Glomerular endothelial cell (primary cell): ENCODE data around the gene MSL1. TPM values are rescaled to one million over a fixed set of nuclear protein-coding genes. Genes with fewer than 3 reads are reported as not detected.

Experiments
- DNase-seq: peaks from one replicate; pipeline ENCODE4 v3.0.0-alpha.2; 2011; ENCODE audit warnings: low read depth, low spot score; ENCODE audit errors: extremely low read depth
- total RNA-seq: library from RNA; depleted of rRNA; stranded (reverse); fragments of >200 nt; gene quantifications from 2 replicates; pipeline ENCODE4 v1.2.3, GENCODE V29; 2015

MSL1 gene, protein sequence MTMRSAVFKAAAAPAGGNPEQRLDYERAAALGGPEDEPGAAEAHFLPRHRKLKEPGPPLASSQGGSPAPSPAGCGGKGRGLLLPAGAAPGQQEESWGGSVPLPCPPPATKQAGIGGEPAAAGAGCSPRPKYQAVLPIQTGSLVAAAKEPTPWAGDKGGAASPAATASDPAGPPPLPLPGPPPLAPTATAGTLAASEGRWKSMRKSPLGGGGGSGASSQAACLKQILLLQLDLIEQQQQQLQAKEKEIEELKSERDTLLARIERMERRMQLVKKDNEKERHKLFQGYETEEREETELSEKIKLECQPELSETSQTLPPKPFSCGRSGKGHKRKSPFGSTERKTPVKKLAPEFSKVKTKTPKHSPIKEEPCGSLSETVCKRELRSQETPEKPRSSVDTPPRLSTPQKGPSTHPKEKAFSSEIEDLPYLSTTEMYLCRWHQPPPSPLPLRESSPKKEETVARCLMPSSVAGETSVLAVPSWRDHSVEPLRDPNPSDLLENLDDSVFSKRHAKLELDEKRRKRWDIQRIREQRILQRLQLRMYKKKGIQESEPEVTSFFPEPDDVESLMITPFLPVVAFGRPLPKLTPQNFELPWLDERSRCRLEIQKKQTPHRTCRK
- 60.5 and 84.1 TPM in 2 replicates for total RNA-seq

DNA sequence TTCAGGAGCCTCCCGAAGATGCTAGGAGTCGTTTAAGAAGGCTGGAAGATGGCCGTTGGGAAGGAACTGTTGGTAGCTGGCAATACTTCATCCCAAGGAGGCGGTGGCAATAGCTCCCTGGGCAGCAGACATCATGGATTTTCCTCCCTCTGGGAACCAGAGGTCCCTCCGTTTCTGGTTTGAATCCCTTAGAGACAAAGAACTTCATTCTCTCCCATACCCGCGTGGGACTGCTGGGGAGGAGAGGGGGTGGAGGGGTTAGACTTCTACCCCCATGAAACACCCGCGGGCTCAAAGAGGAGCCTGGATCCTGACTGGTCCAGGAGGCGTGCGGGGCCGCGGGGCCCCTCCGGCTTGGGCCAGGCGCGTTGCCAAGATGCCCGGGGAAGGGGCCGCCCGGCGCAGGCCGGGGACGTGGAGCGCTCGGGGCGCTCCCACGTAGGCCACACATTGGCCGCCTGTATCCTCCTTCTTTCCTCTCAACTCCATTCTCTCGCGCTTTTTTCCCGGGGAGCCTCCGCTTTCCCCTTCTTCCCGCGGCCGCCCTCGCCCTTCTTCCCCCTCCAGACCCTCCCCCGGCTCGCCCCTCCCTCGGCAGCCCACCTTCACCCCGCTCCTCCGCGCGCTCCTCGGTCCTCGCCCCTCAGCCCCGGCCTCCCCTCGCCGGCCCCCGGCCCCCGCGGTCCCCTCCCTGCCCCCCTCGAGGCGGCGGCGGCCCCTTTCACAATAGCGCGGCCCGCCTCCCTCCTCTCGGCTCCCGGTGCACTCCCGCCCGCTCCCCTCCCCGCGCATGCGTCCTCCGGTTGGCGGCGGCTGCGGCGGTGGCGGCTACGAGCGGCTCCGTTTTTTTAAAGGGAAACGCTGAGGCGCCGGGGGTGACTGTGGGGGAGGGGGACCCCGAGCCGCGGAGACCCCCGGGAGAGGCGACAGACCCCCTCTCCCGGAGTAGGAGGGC is at the start of gene MSL1:
Gene MSL1 (plus strand): TSS at position 791 of the 955 bp plus-strand sequence. CDS start 642 bp downstream, outside the sequence.
- DNase-seq, result no peak

DNA sequence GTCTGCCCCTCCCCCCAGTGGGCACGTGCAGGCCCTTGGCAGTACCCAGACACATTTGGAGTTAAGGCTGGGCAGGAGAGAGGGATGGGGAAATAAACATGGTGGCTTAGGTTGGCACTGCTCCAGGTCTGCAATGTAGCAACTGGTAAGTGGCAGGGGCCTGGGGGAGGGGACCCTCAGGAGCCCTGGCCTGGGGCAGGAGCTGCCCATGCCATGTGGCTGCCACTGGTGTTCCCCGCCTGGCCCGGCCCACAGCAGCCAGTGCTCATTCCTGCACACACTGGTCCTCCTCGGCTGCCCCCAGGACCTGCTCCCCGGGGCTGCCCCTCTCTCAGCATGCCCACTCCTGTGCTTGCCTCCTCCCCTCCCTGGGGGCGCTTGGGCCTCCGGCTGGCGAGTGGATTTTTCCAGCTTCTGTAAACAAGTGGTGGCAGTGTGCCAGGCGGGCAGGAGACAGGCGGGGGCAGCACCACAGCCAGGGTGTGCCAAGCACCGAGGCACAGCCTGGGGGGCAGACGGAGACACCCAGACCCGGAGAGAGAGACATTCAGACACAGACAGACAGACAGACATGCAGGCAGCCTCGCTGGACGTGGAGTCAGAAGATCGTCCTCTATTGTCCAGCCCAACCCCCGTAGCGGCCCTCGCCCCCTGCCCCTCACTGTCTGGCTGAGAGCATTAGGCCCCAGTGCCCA is 49.6 kb upstream of the MSL1 start:
- DNase-seq, result no peak

DNA sequence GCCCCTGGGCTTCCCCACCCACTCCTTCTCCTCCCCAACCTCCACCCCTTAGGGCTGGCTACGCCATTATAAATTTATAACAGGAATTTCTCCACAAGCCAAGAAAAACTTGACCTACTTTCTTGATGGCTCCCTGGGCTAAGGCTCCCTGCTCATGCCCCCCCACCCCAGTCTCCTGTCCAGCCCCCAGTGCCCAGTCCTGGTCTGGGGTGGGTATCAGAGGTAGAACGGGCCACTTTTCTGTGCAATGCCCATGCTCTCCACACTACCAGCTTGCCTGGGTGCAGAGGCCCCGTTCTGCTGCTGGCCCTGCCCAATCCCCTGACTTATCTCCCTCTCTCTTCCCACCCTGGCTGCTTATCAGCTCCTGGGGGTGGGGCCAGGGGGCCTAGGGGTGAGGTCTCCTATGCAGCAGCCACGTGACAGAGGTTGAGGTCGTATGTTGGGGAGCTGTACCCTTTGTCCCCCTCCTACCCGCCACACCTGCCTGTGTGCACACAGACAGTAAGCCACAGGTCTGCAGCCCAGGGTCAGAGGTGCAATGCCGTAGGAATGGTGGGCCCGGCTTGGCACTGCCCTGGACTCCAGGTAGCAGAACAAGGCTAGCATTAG is 48.9 kb upstream of the MSL1 start:
- DNase-seq, result no peak

DNA sequence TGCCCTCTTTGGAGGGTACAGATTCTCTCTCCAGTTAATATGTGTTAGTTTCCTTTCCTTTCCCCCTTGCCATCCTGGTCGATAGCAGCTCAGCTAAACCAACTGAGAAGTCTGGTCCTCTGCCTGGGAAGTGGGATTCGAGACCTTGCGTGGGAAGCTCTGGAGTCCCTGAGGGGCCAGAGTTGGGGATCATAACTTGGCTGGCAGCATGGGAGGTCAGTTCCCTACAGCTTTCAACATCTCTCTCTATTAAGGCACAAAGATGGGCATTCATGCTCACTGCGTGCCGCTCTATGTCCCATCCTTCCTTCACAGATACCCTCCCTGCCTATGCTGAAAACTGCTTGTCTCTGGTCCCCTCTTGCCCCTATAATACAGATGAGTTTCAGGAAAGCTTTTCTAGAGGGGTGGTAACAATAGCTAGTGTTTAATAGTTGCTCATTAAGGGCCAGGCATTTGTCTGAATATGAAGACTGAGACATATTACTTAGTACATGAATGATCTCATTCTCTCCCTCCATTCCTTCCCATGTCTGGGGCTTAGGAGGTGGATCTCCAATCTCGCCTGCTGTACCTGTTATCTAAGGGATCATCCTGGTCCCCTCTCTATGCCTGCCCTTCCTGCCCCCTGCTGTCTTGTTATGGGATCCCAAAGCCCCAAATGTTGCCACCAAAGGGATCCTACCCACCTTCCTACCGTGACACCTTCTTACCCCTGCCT is 48.2 kb upstream of the MSL1 start:
- no peak for DNase-seq

DNA sequence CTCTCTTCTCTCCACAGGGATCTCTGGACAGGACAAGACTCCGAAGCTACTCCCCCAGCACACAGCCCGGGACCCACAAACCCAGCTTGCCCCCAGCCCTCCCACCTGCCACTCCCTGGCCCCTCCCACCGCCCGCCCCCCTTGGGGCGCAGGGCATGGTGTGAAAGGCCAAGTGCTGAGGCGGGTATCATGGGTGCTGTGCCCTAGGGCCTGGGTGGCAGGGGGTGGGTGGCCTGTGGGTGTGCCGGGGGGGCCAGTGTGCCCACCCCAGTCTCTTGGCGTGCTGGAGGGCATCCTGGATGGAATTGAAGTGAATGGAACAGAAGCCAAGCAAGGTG is 47.6 kb upstream of the MSL1 start:
- no peak for DNase-seq

DNA sequence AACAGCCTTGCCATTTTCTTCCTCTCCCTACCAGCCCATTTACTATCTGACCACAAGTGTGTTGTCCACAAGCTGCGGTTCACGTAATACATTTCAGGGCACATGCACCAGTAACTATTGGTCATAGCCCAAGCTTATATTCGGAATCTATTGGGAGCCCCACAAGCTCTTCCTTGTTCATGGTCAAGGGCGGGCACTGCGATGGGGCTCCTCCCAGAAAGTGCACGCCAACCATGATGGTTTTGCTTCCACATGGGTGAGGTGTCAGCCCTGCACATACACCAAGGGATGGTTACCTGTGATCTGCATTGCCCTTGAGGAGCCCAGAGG is 46.9 kb upstream of the MSL1 start:
- no peak for DNase-seq

DNA sequence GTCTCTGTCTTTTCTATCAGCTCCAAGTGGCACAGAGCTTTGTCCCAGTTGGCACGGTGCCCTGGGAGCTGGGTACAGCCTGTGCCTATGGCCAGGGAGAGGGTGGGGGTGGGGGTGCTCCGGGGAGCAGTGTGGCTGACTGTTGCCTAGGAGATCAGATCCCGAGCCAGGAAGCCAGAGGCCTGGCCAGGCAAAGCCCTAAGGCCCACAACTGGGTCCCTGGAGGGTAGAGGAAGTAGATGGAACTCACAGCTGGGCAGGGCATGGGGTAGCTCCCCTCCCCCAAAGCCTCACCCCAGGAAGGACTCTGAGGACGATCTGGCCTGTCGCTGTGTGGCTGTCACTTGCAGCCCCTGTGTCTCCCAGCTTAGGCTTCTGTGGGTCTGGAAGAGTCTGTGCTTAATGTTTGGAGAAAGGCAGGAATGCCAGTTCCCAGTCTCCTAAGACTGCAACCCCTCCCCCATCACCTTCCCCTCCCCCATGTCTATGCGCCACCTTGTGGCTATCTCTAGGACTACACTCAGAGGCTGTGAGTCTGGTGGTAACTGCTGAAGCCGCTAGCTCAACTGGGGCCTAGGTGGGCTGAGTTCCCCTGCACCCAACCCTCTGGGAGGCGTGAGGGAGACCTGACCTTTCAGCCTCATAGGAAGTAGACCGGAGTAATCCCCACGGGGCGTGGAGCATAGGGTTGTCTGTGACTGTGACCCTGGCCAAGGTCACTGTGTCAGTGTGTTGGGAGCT is 46.4 kb upstream of the MSL1 start:
- no peak for DNase-seq

DNA sequence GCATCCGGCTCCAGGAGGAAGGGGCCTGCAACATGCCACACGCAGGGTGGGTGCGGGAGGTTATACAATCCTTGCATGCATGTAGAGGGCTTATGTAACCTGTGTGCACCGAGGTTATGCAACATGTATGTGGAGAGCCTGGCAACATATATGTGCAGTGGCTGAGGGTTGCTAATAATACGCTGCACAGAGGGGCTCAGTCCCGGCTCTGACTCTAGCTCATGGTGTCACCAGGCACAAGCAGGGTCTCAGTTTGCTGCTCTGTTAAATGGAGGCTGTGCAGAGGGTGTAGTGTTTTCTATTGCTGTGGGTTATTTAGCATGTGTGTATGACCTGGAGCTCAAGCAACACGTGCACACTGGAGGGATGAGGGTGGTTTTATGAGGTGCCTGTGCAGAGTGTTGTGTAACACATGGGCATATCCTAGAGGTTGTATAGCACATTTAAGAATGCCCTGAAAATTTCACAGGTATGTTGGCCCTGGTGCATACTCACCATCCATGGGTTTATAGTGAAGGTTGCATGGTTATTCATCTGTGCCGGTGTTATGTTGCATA is 45.8 kb upstream of the MSL1 start:
- DNase-seq, result no peak

DNA sequence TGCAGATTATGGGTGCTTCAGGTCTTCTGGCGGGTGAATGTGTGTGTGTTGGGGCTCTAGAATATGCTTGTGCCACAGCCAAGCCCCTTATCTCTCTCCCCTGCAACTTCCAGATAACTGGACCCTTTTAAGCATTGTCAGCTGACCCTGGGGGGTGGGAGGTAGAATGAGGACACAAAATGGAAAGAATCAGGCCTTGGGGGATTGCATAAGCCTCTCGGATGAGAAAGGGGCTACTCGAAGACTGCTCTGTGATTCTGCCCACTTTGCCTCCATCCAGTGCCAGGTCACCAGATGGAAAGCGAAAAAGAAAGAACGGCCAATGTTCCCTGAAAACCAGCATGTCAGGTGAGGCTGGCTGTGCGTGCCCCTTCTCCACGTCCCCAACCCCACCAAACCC is 45.2 kb upstream of the MSL1 start:
- DNase-seq, result no peak

DNA sequence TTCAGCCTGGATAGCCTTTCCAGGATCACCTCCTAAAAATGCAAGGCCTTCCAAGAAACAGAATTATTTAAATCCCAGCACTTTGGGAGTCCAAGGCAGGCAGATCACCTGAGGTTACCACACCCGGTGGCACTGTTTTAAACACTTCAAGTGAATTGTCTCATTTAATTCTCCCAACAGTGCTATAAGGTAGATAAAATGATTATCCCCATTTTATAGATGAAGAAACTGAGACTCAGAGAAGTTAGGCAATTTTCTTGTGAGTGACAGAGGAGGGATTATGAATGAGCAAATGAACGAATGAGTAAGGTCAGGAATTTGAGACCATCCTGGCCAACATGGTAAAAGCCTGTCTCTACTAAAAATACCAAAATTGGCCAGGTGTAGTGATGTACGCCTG is 42.2 kb upstream of the MSL1 start:
- no peak for DNase-seq

DNA sequence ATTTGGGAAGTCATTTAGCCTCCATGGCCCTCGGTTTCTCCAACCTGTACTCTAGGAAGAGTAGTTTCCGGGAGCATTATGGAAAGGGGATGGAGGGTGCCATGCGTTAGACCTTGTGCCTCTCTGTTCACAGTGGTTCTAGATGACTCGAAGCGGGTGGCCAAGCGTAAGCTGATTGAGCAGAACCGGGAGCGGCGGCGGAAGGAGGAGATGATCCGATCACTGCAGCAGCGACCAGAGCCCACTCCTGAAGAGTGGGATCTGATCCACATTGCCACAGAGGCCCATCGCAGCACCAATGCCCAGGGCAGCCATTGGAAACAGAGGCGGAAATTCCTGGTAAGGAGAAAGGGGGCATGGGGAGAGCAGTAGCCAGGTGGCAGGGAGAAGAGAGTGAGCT is 37.3 kb upstream of the MSL1 start:
- no peak for DNase-seq

DNA sequence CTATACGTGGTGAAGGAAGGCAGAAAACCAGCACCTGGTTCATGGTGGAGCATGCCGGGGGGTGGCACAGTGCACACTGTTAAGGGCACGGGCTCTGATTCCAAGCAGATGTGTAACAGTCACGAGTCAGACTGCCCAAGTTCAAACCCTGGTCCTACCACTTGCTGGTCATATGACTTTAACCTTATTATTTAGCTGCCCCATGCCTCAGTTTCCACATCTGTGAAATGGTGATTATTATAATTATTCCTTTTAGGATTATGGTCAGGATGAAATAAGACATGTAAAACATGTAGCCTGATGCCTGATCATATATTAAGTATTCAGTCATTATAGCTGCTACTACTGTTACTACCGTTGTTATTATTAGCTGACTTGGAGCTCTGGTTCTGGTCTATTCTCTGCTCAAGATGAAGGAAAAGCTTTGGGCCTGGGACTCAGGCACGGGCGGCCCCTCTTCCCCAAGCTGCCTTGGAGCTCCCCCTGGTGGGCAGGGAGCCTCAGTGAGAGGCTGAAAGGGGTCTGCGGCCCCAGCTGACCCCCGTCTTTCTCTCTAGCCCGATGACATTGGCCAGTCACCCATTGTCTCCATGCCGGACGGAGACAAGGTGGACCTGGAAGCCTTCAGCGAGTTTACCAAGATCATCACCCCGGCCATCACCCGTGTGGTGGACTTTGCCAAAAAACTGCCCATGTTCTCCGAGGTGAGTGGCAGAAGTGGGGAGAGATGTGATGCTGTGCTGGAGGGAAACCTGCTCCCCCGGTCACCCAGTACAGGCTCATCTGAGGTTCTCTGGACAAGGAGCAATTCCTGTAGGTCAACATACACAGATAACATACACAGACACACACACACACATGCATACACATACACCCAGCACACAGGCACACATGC is 35.4 kb upstream of the MSL1 start:
- no peak for DNase-seq

DNA sequence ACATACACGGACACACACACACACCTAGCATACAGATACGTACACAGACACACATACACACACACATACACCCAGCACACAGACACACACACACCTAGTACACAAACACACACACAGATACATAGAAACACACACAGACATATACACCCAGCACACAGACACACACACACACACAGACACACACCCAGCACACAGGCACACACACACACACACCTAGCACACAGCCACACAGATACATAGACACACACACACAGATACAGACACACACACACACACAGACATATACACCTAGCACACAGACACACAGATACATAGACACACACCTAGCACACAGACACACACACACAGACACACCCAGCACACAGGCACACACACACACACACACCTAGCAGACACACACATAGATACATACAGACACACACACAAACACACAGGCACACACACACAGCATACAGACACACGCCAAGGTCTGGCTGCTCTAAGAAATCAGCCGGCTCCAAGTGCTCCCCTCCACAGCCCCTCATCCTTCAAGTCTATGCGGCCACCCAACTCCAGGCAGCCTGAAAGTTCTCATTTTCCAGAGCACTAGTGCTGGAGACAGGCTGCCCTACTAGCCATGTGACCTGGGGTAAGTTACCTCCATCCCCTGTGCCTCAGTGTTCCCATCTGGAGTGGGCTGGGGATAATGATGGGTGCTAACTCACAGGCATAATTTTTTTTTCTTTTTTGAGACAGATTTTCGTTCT is 34.5 kb upstream of the MSL1 start:
- DNase-seq, result no peak

DNA sequence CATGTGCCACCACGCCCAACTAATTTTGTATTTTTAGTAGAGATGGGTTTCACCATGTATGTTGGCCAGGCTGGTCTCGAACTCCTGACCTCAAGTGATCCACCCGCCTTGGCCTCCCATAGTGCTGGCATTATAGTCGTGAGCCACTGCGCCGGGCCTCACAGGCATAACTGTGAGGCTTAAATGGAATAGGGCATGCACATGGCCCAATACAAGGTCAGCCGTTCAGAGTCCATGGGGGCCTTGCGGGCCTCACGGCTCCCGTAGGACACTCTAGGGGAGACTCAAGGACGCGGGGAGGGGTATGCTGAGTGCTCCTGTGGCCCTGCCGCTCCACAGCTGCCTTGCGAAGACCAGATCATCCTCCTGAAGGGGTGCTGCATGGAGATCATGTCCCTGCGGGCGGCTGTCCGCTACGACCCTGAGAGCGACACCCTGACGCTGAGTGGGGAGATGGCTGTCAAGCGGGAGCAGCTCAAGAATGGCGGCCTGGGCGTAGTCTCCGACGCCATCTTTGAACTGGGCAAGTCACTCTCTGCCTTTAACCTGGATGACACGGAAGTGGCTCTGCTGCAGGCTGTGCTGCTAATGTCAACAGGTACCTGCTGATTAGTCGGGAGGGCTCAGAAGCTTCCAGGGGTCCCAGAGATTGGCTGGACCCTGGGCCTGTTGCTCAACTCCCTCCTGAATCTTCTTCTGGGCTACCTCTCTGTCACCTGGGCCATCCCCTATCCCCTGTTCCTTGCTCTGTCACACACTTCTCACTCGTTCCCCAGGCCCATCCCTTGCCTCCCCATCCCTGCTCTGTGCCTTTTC is 33.7 kb upstream of the MSL1 start:
- no peak for DNase-seq

DNA sequence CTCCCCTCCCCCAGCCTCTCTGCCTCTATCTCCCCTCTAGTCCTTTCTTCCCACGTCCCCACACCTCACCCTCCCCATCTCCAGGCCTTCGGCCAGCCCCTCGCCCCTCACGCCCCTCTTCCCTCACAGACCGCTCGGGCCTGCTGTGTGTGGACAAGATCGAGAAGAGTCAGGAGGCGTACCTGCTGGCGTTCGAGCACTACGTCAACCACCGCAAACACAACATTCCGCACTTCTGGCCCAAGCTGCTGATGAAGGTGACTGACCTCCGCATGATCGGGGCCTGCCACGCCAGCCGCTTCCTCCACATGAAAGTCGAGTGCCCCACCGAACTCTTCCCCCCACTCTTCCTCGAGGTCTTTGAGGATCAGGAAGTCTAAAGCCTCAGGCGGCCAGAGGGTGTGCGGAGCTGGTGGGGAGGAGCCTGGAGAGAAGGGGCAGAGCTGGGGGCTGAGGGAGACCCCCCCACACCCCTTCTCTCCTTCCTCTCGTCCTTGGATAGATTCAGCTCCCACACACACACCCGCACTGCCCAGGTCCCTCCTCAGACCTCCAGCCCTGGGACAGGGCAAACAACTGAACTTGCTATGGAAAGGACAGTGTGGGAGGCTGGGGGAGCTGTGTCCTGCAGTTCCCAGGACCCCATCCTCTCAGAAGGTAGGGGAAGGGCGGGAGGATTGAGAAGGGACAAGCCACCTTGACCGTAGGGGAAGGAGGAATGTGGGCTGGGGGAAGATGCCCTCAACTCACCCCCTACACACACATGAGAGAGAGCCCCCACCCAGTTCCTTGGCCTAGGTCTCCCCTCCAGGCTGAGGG is 32.5 kb upstream of the MSL1 start:
- DNase-seq, result no peak
